GM23248 (cell line): ENCODE results near the gene ZNF213. TPM values are rescaled to one million over a fixed set of nuclear protein-coding genes. Genes with fewer than 3 reads are reported as not detected.

Experiments used
- DNase-seq: peaks from one replicate; pipeline ENCODE4 v3.0.0-alpha.2; 2015
- H2AFZ ChIP-seq: fragments of 200-600 bp; sonication (generic); 2 replicates; pipeline ENCODE4 v1.6.1; 2016; ENCODE audit warnings: antibody characterized with exemption
- H3F3A ChIP-seq: fragments of 200-600 bp; sonication (generic); 2 replicates; pipeline ENCODE4 v1.6.1; 2016; ENCODE audit warnings: mild to moderate bottlenecking, antibody characterized with exemption, mixed run types; ENCODE audit not compliant: insufficient read depth
- H3K27ac ChIP-seq: fragments of 200-600 bp; sonication (generic); 2 replicates; pipeline ENCODE4 v1.5.1; 2016; ENCODE audit warnings: mild to moderate bottlenecking
- H3K27me3 ChIP-seq: fragments of 200-600 bp; sonication (generic); replicated peaks from 2 replicates; pipeline ENCODE4 v1.6.1; 2016; ENCODE audit warnings: mild to moderate bottlenecking; ENCODE audit not compliant: insufficient read depth
- H3K36me3 ChIP-seq: fragments of 200-600 bp; sonication (generic); 2 replicates; pipeline ENCODE4 v1.6.1; 2016; ENCODE audit warnings: low read depth, mild to moderate bottlenecking
- H3K4me1 ChIP-seq: fragments of 200-600 bp; sonication (generic); 2 replicates; pipeline ENCODE4 v1.6.1; 2016; ENCODE audit warnings: mild to moderate bottlenecking; ENCODE audit not compliant: insufficient read depth
- H3K4me2 ChIP-seq: fragments of 200-600 bp; sonication (generic); one replicate; pipeline ENCODE4 v1.6.1; 2016; ENCODE audit warnings: mild to moderate bottlenecking; ENCODE audit not compliant: unreplicated experiment
- H3K4me3 ChIP-seq: fragments of 200-600 bp; sonication (generic); 2 replicates; pipeline ENCODE4 v1.5.1; 2016; ENCODE audit warnings: mild to moderate bottlenecking
- H3K79me2 ChIP-seq: fragments of 200-600 bp; sonication (generic); 2 replicates; pipeline ENCODE4 v1.6.1; 2016; ENCODE audit warnings: mild to moderate bottlenecking; ENCODE audit not compliant: insufficient read depth
- H3K9ac ChIP-seq: fragments of 200-600 bp; sonication (generic); 2 replicates; pipeline ENCODE4 v1.6.1; 2016; ENCODE audit warnings: mild to moderate bottlenecking
- H3K9me2 ChIP-seq: fragments of 200-600 bp; sonication (generic); 2 replicates; pipeline ENCODE4 v1.6.1; 2016; ENCODE audit warnings: mixed run types, mild to moderate bottlenecking, moderate library complexity; ENCODE audit not compliant: insufficient read depth
- H3K9me3 ChIP-seq: fragments of 200-600 bp; sonication (generic); one replicate; pipeline ENCODE4 v1.6.1; 2017; ENCODE audit warnings: low read depth
- H4K20me1 ChIP-seq: fragments of 200-600 bp; sonication (generic); 2 replicates; pipeline ENCODE4 v1.6.0; 2016; ENCODE audit not compliant: insufficient read depth
- EZH2 ChIP-seq: fragments of 200-600 bp; sonication (generic); IDR thresholded peaks from 2 replicates; pipeline ENCODE4 v1.6.1; 2018; ENCODE audit warnings: antibody characterized with exemption, mild to moderate bottlenecking; ENCODE audit not compliant: insufficient read depth, poor library complexity, severe bottlenecking
- EZH2phosphoT487 ChIP-seq: fragments of 200-600 bp; sonication (generic); IDR thresholded peaks from 2 replicates; pipeline ENCODE4 v1.6.1; 2018; ENCODE audit warnings: antibody characterized with exemption, moderate library complexity, mild to moderate bottlenecking, low read depth; ENCODE audit not compliant: insufficient read depth
- WGBS, 2 experiments: methylation state at CpG; one replicate each; pipeline ENCODE4 v1.1.6; 2015 to 2017; ENCODE audit warnings: low lambda C conversion rate in 2 of 2, low coverage in 1 of 2; ENCODE audit errors: missing lambda C conversion rate in 2 of 2; 5-methylcytosine and 5-hydroxymethylcytosine counted together
- in situ Hi-C: fragments of 300-500 bp; cut with MboI; formaldehyde crosslinking; loops from 2 replicates; pipeline ENCODE4 v1.15.0; 2020
- polyA plus RNA-seq: library from polyadenylated mRNA; unstranded; fragments of >200 nt; fragmentation: Nextera tagmentation; extraction: Ambion mirVana; gene quantifications from 2 replicates; pipeline ENCODE4 v1.2.1, GENCODE V29; 2016
- total RNA-seq: library from RNA; depleted of rRNA; stranded (reverse); fragments of >200 nt; shearing (Covaris generic); gene quantifications from 2 replicates; pipeline ENCODE4 v1.2.3, GENCODE V29; 2014

ZNF213 gene
- total and polyA plus RNA-seq, 2 experiments from 2014 or later: 5.3 to 7.3 TPM

DNA sequence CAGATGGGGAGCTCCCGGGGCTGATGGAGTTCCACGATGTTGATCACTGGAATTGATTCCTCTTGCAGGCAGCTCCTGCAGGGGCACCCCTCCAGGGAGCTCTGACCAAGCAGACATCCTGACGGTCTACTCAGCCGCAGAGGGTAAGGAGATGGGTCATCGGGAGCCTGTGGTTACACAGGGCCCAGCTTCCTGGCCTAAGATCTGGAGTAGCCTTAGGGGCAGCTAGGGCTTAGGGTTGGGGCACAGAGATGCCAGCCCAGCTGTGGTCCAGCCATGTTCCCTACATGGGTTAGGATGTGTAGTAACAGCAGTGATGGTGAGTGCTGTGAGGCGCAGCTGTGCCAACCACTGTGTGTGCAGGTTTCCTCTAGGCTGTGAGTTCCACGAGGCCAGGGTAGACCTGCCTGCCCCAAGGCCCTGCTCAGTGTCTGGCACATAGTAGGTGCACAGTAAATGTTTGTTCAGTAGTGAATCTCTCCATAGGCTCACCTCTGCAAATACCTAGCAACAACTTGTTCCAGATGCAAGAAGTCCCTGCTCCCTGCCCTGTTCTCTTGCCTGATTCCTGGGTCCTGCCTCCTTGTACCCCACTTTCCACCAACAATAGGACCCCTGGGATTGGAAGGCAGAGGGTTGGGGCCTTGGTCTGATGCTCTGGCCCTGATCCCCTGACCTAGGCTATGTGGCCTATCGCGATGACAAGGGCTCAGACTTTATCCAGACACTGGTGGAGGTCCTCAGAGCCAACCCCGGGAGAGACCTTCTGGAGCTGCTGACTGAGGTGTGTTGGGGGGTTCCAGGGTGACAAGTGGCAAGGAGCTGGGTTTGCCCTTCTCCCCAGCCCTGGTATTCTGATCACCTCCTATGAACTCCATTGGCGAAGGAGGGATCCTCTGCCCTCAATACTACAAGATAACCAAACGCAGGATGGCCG, 13.7 kb downstream of the ZNF213 start:
- H3K9me2 ChIP-seq: no peaks in the 10 kb centered on the region

DNA sequence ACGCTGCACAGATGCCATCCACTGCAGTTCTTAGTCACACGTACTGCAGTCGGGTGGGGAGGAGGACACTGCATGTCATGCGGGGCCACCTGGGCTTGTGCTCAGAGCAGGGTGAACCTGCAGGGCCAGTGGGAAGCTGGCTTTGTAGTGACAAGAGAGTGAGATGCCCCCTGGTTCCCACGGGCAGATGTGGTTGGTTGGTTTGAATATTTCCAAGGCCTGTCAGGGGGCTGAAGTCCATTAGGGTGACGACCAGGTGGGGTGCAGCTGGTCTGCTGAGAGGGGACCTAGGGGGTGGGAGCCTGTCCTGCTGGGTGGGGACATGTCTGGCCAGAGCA, 14.3 kb downstream of the ZNF213 start:
- H3K4me3 ChIP-seq: no peak overlapping the region
- no peaks in the 10 kb centered on the region for H3K9me2 ChIP-seq
- H4K20me1 ChIP-seq: no peaks in the 10 kb centered on the region
- TF ChIP-seq EZH2phosphoT487: no peak
- TF ChIP-seq EZH2: no peak
- H3K79me2 ChIP-seq: no peaks in the 10 kb centered on the region
- WGBS, 2 experiments: 95 to 96% methylated on average over 5 to 6 of the region's 6 CpGs
- no peaks in the 10 kb centered on the region for H3K36me3 ChIP-seq
- H3K27me3 ChIP-seq: no peaks in the 10 kb centered on the region
- H3K9me3 ChIP-seq: no peaks in the 10 kb centered on the region
- H3K4me2 ChIP-seq: no peak overlapping the region
- H3F3A ChIP-seq: peaks cover 27% of the 10 kb centered on the region
- DNase-seq: no peak
- peak overlapping the region; percentile 87 for H2AFZ ChIP-seq
- peak overlapping the region; percentile 50; the same call in 1 of the 2 replicates for H3K27ac ChIP-seq
- peak overlapping the region; percentile 86 for H3K9ac ChIP-seq
- in situ Hi-C loops: no loop called here
- H3K4me1 ChIP-seq: no peaks in the 10 kb centered on the region

More for the DNA sequence above, 13.7 kb downstream of the ZNF213 start:
- no peaks in the 10 kb centered on the region for H3K27me3 ChIP-seq
- H3F3A ChIP-seq: peaks cover 23% of the 10 kb centered on the region
- no peaks in the 10 kb centered on the region for H3K79me2 ChIP-seq
- H3K9me3 ChIP-seq: no peaks in the 10 kb centered on the region
- DNase-seq: no peak
- no peak overlapping the region for H3K4me2 ChIP-seq
- WGBS, 2 experiments: 89 to 95% methylated on average over 12 to 13 of the region's 13 CpGs
- TF ChIP-seq EZH2phosphoT487: no peak
- TF ChIP-seq EZH2: no peak
- no peak overlapping the region for H3K4me3 ChIP-seq
- in situ Hi-C loops: no loop called here
- H4K20me1 ChIP-seq: no peaks in the 10 kb centered on the region
- no peaks in the 10 kb centered on the region for H3K36me3 ChIP-seq
- no peaks in the 10 kb centered on the region for H3K4me1 ChIP-seq
- no peak overlapping the region for H2AFZ ChIP-seq
- no peak overlapping the region for H3K27ac ChIP-seq
- H3K9ac ChIP-seq: no peak overlapping the region

DNA sequence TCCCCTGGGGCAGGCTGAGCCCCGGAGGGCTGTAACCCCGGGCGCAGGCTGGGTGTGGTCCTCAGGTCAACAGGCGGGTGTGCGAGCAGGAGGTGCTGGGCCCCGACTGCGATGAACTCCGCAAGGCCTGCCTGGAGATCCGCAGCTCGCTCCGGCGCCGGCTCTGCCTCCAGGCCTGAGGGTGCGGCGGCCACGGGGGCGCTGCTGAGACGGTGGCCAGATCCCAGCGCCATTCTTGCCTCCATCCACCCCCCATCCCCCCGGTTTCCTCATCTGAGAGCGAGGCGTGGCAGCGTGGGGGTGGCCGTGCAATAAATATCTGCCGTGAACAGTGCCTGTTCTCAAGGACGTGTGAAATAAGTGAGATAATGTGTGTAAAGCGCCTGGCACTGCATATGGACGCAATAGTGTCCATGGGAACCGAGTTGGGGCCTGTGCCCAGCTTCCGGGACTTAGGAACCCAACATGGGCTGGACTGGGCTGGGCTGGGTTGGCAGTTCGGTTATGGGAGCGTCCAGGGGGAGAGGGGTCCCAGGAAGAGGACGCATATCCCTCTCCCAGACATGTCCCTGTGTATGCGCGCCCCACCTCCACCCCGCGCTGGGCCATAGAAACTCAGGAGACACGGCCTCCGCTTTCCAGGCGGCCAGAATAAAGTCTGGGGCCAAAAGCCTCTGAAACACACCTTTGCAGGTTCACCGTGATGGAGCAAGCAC, 15.0 kb downstream of the ZNF213 start:
- no peaks in the 10 kb centered on the region for H3K9me2 ChIP-seq
- peaks cover 29% of the 10 kb centered on the region for H3F3A ChIP-seq
- H3K4me1 ChIP-seq: no peaks in the 10 kb centered on the region
- H3K36me3 ChIP-seq: no peaks in the 10 kb centered on the region
- peak overlapping the region; percentile 50 for H3K27ac ChIP-seq
- in situ Hi-C loops: no loop called here
- H4K20me1 ChIP-seq: no peaks in the 10 kb centered on the region
- H3K9me3 ChIP-seq: no peaks in the 10 kb centered on the region
- TF ChIP-seq EZH2phosphoT487 (no peak), EZH2 (no peak)
- peak overlapping the region; percentile 87 for H2AFZ ChIP-seq
- H3K9ac ChIP-seq: peak overlapping the region; percentile 86
- peak overlapping the region; percentile 78 for H3K4me2 ChIP-seq
- H3K79me2 ChIP-seq: no peaks in the 10 kb centered on the region
- WGBS, 2 experiments: 8 to 17% methylated on average over 34 to 40 of the region's 41 CpGs
- peak; percentile 78 for DNase-seq
- no peaks in the 10 kb centered on the region for H3K27me3 ChIP-seq
- H3K4me3 ChIP-seq: peak overlapping the region; percentile 76

DNA sequence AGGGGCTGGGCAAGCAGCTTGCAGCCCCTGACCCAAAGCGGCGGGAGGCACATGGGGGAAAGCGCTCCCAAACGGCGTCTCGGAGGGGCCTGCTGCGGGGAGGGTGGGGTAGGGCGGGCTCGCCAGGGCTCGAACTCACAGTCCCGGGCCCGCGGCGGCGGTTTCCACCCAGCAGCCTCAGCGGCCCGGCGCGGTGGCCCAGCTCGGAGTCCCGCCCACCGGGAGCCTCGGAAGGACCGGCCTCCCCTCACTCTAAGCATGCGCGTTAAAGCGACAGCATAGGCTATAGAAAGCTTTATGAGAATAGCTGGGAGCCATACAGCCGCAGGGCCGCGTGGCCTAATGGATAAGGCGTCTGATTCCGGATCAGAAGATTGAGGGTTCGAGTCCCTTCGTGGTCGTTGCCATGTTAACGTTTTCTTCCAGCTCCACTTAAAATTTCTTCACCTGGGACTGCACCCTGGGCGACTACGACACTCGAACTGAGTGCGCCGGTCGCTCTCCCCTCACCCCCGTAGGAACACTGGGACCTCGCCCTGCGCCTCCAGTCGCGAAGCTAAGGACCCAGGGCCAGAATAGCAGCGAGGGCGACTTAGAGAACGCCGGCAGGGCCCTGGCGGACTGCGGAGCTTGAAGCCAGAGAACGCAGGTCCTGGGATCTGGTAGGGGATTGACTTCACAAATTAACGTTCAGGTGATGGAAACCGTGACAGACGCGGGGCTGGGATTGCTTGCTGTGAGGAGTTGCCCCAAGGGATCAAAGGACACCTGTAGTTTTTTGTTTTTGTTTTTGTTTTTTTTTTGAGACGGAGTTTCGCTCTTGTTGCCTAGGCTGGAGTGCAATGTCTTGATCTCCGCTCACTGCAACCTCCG, 15.8 kb downstream of the ZNF213 start:
- peak; percentile 99 for DNase-seq
- H3K9me3 ChIP-seq: no peaks in the 10 kb centered on the region
- no peaks in the 10 kb centered on the region for H3K27me3 ChIP-seq
- no peaks in the 10 kb centered on the region for H4K20me1 ChIP-seq
- no peaks in the 10 kb centered on the region for H3K79me2 ChIP-seq
- peak overlapping the region; percentile 76 for H3K4me3 ChIP-seq
- peak overlapping the region; percentile 86 for H3K9ac ChIP-seq
- H3K36me3 ChIP-seq: no peaks in the 10 kb centered on the region
- H3K27ac ChIP-seq: peak overlapping the region; percentile 70
- H3F3A ChIP-seq: peaks cover 37% of the 10 kb centered on the region
- H3K9me2 ChIP-seq: no peaks in the 10 kb centered on the region
- peak overlapping the region; percentile 78 for H3K4me2 ChIP-seq
- in situ Hi-C loops: no loop called here
- TF ChIP-seq EZH2: no peak
- TF ChIP-seq EZH2phosphoT487: no peak
- peak overlapping the region; percentile 87 for H2AFZ ChIP-seq
- H3K4me1 ChIP-seq: no peaks in the 10 kb centered on the region
- WGBS, 2 experiments: 1 to 2% methylated on average over 48 of the region's 62 CpGs
